ENCODE data around the gene ACTR6. TPM values are rescaled to one million over a fixed set of nuclear protein-coding genes. Genes with fewer than 3 reads are reported as not detected.

ACTR6 gene
- total and polyA plus RNA-seq, 9 of the 15 experiments (the other 6 are each of a cell fraction or from before 2014, with no cell fraction given), result 26.1 to 109 (median 70.9) TPM

GRCh38 chr12:100200463-100201181, at the start of gene ACTR6 (continued):
- TF ChIP-seq, protein P1, sequence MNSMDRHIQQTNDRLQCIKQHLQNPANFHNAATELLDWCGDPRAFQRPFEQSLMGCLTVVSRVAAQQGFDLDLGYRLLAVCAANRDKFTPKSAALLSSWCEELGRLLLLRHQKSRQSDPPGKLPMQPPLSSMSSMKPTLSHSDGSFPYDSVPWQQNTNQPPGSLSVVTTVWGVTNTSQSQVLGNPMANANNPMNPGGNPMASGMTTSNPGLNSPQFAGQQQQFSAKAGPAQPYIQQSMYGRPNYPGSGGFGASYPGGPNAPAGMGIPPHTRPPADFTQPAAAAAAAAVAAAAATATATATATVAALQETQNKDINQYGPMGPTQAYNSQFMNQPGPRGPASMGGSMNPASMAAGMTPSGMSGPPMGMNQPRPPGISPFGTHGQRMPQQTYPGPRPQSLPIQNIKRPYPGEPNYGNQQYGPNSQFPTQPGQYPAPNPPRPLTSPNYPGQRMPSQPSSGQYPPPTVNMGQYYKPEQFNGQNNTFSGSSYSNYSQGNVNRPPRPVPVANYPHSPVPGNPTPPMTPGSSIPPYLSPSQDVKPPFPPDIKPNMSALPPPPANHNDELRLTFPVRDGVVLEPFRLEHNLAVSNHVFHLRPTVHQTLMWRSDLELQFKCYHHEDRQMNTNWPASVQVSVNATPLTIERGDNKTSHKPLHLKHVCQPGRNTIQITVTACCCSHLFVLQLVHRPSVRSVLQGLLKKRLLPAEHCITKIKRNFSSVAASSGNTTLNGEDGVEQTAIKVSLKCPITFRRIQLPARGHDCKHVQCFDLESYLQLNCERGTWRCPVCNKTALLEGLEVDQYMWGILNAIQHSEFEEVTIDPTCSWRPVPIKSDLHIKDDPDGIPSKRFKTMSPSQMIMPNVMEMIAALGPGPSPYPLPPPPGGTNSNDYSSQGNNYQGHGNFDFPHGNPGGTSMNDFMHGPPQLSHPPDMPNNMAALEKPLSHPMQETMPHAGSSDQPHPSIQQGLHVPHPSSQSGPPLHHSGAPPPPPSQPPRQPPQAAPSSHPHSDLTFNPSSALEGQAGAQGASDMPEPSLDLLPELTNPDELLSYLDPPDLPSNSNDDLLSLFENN (IDR thresholded peaks at IDR 0.05; ENCODE audit: low read depth in 2 of 2, low read length in 2 of 2), result no peak
- TF ChIP-seq ZNF316 (IDR thresholded peaks at IDR 0.05) (no peak), RBM25 (IDR thresholded peaks at IDR 0.05; ENCODE audit: low read depth, low read length, severe bottlenecking) (no peak), SAFB2 (IDR thresholded peaks at IDR 0.05; ENCODE audit: borderline replicate concordance, low read depth, low read length, severe bottlenecking) (no peak), ETV1 (tag; conservative IDR thresholded peaks at IDR 0.05; ENCODE audit: low read depth) (peak; percentile 94), JUN (IDR thresholded peaks at IDR 0.05; ENCODE audit: borderline replicate concordance, low read depth, low read length) (peak; percentile 18; the same call in 1 of the 2 replicates), JUN (CRISPR knock-in tag; IDR thresholded peaks at IDR 0.05; ENCODE audit: borderline replicate concordance) (no peak), PATZ1 (CRISPR knock-in tag; IDR thresholded peaks at IDR 0.05; ENCODE audit: borderline replicate concordance) (no peak), GTF2F1 (IDR thresholded peaks at IDR 0.05; ENCODE audit: low read depth, low read length) (no peak; the same call in 1 of the 2 replicates), BRD9 (IDR thresholded peaks at IDR 0.05; ENCODE audit: low read depth, partially characterized antibody) (no peak), NCOA2 (IDR thresholded peaks at IDR 0.05; ENCODE audit: partially characterized antibody in 2 of 2) (no peak), ZNF507 (tag; conservative IDR thresholded peaks at IDR 0.05) (no peak)
- TF ChIP-seq, protein P2, sequence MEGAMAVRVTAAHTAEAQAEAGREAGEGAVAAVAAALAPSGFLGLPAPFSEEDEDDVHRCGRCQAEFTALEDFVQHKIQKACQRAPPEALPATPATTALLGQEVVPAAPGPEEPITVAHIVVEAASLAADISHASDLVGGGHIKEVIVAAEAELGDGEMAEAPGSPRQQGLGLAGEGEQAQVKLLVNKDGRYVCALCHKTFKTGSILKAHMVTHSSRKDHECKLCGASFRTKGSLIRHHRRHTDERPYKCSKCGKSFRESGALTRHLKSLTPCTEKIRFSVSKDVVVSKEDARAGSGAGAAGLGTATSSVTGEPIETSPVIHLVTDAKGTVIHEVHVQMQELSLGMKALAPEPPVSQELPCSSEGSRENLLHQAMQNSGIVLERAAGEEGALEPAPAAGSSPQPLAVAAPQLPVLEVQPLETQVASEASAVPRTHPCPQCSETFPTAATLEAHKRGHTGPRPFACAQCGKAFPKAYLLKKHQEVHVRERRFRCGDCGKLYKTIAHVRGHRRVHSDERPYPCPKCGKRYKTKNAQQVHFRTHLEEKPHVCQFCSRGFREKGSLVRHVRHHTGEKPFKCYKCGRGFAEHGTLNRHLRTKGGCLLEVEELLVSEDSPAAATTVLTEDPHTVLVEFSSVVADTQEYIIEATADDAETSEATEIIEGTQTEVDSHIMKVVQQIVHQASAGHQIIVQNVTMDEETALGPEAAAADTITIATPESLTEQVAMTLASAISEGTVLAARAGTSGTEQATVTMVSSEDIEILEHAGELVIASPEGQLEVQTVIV (CRISPR knock-in tag; IDR thresholded peaks at IDR 0.05; ENCODE audit: borderline replicate concordance), result no peak
- TF ChIP-seq, protein P3, sequence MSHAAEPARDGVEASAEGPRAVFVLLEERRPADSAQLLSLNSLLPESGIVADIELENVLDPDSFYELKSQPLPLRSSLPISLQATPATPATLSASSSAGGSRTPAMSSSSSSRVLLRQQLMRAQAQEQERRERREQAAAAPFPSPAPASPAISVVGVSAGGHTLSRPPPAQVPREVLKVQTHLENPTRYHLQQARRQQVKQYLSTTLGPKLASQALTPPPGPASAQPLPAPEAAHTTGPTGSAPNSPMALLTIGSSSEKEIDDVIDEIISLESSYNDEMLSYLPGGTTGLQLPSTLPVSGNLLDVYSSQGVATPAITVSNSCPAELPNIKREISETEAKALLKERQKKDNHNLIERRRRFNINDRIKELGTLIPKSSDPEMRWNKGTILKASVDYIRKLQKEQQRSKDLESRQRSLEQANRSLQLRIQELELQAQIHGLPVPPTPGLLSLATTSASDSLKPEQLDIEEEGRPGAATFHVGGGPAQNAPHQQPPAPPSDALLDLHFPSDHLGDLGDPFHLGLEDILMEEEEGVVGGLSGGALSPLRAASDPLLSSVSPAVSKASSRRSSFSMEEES (CRISPR knock-in tag; IDR thresholded peaks at IDR 0.05), result no peak
- TF ChIP-seq, protein P4, sequence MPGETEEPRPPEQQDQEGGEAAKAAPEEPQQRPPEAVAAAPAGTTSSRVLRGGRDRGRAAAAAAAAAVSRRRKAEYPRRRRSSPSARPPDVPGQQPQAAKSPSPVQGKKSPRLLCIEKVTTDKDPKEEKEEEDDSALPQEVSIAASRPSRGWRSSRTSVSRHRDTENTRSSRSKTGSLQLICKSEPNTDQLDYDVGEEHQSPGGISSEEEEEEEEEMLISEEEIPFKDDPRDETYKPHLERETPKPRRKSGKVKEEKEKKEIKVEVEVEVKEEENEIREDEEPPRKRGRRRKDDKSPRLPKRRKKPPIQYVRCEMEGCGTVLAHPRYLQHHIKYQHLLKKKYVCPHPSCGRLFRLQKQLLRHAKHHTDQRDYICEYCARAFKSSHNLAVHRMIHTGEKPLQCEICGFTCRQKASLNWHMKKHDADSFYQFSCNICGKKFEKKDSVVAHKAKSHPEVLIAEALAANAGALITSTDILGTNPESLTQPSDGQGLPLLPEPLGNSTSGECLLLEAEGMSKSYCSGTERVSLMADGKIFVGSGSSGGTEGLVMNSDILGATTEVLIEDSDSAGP (CRISPR knock-in tag; IDR thresholded peaks at IDR 0.05), result no peak

Data from K562 (cell line).